Measurements from ENCODE around the gene SPA17. TPM values are rescaled to one million over a fixed set of nuclear protein-coding genes. Genes with fewer than 3 reads are reported as not detected.
A peak's percentile ranks its signal among the peaks of the same experiment; 100 is the strongest.

Gene SPA17
- 1 to 10 TPM in 5 of 6 donors, under 1 TPM in 1; 0.70 to 3.1 (median 1.7) TPM for polyA plus RNA-seq (ENCODE audit: low read depth in 6 of 6)

DNA sequence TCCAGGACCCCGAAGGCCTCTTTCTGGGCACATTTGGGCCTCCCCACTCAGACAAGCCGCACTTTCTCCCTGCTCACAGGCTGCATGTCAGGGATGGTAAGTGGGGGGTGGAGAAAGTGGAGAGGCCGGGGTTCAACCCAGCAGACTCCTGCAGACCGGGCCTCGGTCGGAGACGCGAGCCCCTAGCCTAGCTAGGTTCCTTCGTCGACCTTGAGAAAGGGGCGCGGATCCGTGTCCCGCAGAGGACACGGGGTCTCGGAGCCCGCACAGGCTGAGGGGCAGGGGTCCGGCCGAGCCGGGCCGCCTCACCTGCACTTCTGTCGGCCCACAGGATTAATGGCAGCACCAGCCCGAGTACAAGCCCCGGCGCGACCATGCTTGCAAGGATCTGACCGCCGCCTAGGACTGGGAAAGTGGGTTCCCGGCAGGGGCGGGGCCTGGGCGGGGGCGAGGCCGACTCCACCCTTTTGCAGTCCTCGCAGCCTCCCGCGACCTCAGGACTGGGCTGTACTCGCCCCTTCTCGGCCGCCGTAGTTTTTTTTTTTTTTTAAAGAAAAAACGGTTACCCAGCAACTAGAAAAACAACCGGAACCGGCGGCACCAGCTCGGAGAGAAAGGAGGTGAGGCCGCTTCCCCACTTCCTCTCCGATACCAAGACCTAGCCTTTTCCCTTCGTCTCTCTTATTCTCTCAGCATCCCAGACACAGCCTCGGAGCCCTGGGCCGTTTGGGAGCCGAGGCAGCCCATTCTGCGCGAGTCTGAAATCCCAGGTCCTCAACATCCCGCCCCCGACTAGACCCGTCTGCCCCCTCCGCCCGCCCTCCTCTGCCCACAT, at the start of gene SPA17, which contains the start of gene SIAE:
TSS of gene SPA17 (plus strand) at position 572 of the 835 bp plus-strand sequence. CDS start 1,361 bp downstream, outside the sequence.
TSS of gene SIAE (minus strand) at position 407 of the 835 bp plus-strand sequence. CDS start at position 376, 31 bp downstream.
- Mint-ChIP-seq H3K27ac (peak within 1 kb of the TSS; percentile 97 to 100 (median 100)), H3K4me1 (peaks cover 9 to 24% (median 23%) of the 10 kb centered on the region in 3 donors), H3K9me3 (peaks cover 0 to 1% (median 0%) of the 10 kb centered on the region in 7 donors), H3K27me3 (no peaks in the 10 kb centered on the region), H3K36me3 (no peaks in the 10 kb centered on the region), H3K4me3 (peak within 1 kb of the TSS; percentile 80 to 96 (median 94))
- ATAC-seq (ENCODE audit: low read depth in 2 of 2) (peak; percentile 78 to 81), DNase-seq (peak; percentile 85)

DNA sequence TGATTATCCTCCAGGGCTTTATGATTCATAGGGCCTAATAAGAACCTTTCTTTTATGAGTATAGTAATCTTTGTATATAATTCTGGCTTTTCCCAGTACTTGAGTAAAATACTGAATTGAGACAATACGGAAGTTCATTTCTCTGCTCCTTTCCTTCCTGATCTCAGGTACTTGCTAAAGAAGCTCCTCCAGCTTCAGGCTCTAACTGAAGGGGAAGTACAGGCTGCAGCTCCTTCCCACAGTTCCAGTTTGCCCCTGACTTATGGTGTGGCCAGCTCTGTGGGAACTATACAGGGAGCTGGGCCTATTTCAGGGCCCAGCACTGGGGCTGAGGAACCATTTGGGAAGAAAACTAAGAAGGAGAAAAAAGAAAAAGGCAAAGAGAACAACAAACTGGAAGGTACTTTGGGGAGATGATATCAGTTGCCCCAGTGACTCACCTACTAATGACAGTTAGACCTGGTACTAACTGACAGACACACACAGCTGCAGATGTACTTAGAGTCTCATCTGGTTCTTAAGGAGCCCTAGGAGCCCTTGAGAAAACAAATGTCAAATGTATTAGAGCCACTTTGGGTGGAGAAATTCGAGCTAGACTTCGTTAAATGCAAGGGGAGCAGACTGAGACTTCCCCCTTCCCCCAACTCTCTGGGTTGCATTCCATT, 48.1 kb upstream of the SPA17 start:
- Mint-ChIP-seq H3K9me3 (no peaks in the 10 kb centered on the region), H3K4me3 (peak overlapping the region in 1 of 8 donors; percentile 95), H3K27me3 (peaks cover 0 to 5% (median 0%) of the 10 kb centered on the region in 3 donors), H3K36me3 (peaks cover 13 to 16% of the 10 kb centered on the region in 2 donors), H3K27ac (peak overlapping the region in 1 of 6 donors; percentile 58), H3K4me1 (peaks cover 29 to 34% (median 29%) of the 10 kb centered on the region in 3 donors)
- ATAC-seq (ENCODE audit: low read depth in 2 of 2) (no peak), DNase-seq (no peak)

DNA sequence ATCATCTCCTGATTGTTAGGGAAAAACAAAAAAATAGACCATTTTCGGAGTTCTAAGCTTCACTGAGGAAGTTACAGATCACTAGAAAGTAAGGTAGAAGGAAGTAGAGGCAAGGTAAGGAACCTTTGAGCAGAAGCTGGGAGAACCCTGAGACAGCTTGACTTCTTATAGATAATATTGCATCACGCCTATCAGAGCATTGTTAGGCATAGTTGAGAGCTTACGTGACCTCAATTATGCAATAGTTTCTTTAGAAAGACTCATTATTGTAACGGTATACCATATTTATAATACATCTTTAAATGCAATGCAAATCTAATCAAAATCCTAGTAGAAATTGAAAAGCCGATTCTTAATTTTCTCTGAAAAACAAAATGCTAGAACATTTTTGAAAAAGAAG, 46.2 kb upstream of the SPA17 start:
- Mint-ChIP-seq H3K9me3 (no peaks in the 10 kb centered on the region), H3K27ac (no peak overlapping the region), H3K4me1 (peaks cover 22 to 29% (median 28%) of the 10 kb centered on the region in 3 donors), H3K4me3 (no peak overlapping the region), H3K36me3 (peaks cover 16% of the 10 kb centered on the region in 2 donors), H3K27me3 (no peaks in the 10 kb centered on the region)
- no peak for DNase-seq
- no peak for ATAC-seq (ENCODE audit: low read depth in 2 of 2)

DNA sequence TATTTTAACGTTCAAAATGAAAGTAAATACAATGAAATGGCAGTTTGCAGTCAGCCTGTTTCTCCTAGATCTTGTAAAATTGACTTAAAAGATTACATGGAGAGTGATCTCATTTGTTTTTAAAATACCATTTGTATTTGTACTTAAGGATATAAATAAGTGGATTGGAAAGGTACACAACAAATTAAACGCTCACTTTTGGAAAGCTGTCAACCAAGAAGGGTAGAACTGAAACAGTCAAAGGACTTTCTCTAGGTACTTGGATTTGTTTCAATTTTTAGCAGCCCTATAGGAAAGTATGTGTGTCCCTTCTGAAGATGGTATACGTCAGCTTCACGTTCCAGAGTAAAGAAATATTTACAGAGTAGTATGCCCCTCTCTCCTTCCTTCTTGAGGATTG, 43.7 kb upstream of the SPA17 start:
- Mint-ChIP-seq H3K4me1 (peaks cover 12 to 13% (median 12%) of the 10 kb centered on the region in 3 donors), H3K9me3 (no peaks in the 10 kb centered on the region), H3K27me3 (no peaks in the 10 kb centered on the region), H3K36me3 (peaks cover 24 to 27% of the 10 kb centered on the region in 2 donors), H3K4me3 (no peak overlapping the region), H3K27ac (no peak overlapping the region)
- ATAC-seq (ENCODE audit: low read depth in 2 of 2) (no peak), DNase-seq (no peak)

DNA sequence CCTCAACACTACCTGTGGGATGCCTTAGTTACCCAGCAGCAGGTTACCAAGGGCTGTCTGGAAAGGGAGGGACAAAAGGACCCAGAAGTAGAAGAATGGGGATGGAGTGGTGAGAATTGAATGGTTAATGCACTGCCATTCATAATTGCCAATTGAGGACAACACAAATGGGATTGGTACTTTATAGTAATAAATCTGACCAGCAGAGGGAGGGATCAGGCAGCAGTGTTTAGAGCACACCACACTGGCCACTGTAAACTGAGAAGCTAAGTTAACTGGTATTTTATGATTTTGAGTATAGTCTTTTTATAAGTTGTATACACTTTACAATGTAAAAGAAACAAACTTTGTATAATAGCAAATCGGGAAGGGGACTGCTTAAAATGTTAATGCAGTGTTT, 40.3 kb upstream of the SPA17 start:
- Mint-ChIP-seq H3K36me3 (peaks cover 8 to 32% of the 10 kb centered on the region in 2 donors), H3K4me1 (no peaks in the 10 kb centered on the region), H3K9me3 (no peaks in the 10 kb centered on the region), H3K27ac (peak overlapping the region in 1 of 6 donors; percentile 53), H3K27me3 (no peaks in the 10 kb centered on the region), H3K4me3 (no peak overlapping the region)
- no peak for ATAC-seq (ENCODE audit: low read depth in 2 of 2)
- no peak for DNase-seq

DNA sequence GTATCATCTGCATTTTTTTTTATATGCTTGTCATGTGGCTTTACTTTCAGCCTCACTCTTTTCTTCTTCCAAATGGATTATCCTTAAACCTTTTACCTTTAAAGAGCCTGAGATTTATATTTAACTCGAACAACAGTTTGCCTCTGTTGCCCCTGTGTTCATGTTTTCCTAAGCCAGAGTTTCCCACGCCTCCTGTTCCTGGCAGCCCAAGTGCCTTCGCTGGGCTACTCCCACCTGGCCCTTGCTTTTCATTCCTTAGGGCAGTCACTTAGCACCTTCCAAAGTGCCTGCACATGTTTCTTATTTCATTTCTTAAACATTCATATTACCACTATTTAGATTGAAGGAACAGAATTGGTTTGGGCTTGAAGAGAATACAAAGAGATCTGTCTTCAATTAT, 37.8 kb upstream of the SPA17 start:
- Mint-ChIP-seq H3K4me3 (no peak overlapping the region), H3K36me3 (peaks cover 8 to 28% of the 10 kb centered on the region in 2 donors), H3K4me1 (no peaks in the 10 kb centered on the region), H3K27ac (peak overlapping the region in 2 of 6 donors; percentile 43 to 74), H3K27me3 (no peaks in the 10 kb centered on the region), H3K9me3 (no peaks in the 10 kb centered on the region)
- DNase-seq = no peak
- no peak for ATAC-seq (ENCODE audit: low read depth in 2 of 2)

DNA sequence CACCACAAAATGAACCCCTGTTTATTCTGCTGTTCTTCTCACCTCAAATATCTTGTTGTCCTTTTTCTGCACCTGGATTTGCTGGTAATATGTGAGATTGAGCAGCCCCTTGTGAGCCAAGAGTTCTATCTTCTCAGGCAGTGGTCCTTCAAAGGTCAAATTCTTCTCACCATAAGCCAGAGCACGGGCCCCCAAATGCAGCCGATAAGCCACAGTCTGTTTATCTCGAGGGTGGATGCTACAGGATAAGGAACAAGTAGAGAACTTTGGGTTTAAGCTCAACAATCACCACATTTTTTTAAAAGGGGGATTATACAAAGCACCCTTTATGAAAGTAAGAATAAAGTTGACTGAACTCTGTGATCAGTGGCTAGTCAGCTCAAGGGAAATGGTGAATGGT, 35.2 kb upstream of the SPA17 start:
- DNase-seq = no peak
- no peaks in the 10 kb centered on the region for H3K27me3 Mint-ChIP-seq
- H3K9me3 Mint-ChIP-seq = no peaks in the 10 kb centered on the region
- peaks cover 0 to 3% (median 0%) of the 10 kb centered on the region in 3 donors for H3K4me1 Mint-ChIP-seq
- no peak for ATAC-seq (ENCODE audit: low read depth in 2 of 2)
- H3K36me3 Mint-ChIP-seq = peaks cover under 1 to 15% of the 10 kb centered on the region in 2 donors
- no peak overlapping the region for H3K4me3 Mint-ChIP-seq
- peak overlapping the region in 2 of 6 donors; percentile 44 to 57 for H3K27ac Mint-ChIP-seq

DNA sequence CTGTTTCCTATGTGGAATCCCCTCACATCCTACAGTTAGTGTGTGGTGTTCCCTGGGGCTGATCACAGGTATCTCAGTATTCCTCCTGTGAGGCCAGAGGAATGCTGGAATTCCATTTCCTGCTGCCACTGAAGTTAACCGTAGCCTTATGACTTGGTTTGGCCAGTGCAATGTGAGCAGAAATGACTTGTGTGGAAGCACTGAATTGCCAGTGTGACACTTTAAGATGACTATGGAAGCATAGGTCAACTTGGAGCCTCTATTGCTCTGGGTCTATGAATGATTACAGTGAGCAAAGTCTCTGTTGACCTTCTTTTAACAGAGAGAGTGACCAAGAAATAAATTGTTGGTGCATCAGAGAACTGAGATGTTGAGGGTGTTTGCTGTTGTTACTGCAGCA, 34.5 kb upstream of the SPA17 start:
- Mint-ChIP-seq H3K27ac (no peak overlapping the region), H3K36me3 (peaks cover 0 to 14% of the 10 kb centered on the region in 2 donors), H3K4me1 (peaks cover 0 to 3% (median under 1%) of the 10 kb centered on the region in 3 donors), H3K27me3 (no peaks in the 10 kb centered on the region), H3K9me3 (no peaks in the 10 kb centered on the region), H3K4me3 (no peak overlapping the region)
- DNase-seq = no peak
- no peak for ATAC-seq (ENCODE audit: low read depth in 2 of 2)

DNA sequence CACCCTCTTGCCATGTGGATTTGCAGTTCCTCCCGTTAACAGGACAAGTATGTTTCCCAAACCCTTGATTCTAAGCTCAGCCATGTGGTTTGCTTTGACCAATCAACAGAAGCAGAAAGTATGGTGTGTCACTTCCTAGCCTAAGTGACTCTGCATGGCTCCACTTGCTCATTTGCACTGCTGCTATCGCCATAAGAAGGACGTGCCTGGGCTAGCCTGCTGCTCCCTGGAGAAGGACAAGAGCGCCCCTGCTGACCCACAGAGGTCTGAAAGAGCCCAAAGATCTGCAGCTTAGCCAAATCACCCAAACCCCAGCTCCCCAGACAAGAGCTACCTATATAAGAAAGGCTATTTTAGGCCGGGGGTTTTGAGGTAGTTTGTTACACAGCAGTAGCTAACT, 33.0 kb upstream of the SPA17 start:
- no peak for ATAC-seq (ENCODE audit: low read depth in 2 of 2)
- H3K27ac Mint-ChIP-seq = no peak overlapping the region

DNA sequence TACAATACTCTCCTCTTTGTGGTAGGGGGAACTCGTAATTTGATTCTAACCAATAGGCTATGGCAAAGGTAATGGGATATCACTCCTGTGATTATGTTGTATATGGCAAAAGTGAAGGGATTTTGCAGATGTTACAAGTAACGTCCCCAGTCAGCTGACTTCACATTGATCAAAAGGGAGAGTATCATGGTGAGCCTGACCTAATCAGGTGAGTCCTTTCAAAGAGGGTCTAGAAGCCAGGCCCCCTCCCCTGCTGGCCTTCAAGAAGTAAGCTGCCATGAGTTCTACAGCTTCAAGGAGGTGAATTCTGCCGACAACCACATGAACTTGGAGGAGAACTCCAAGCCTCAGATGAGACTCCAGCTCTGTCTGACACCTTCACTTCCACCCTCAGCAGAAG, 31.1 kb upstream of the SPA17 start:
- Mint-ChIP-seq H3K36me3 (peaks cover 0 to 8% of the 10 kb centered on the region in 2 donors), H3K9me3 (no peaks in the 10 kb centered on the region), H3K27ac (peak overlapping the region in 1 of 6 donors; percentile 49), H3K4me3 (no peak overlapping the region), H3K27me3 (no peaks in the 10 kb centered on the region), H3K4me1 (peaks cover 13 to 19% (median 19%) of the 10 kb centered on the region in 3 donors)
- no peak for ATAC-seq (ENCODE audit: low read depth in 2 of 2)
- DNase-seq = no peak

More for the DNA sequence above, 33.0 kb upstream of the SPA17 start:
- H3K36me3 Mint-ChIP-seq = peaks cover 0 to 14% of the 10 kb centered on the region in 2 donors
- H3K4me3 Mint-ChIP-seq = no peak overlapping the region
- H3K27me3 Mint-ChIP-seq = no peaks in the 10 kb centered on the region
- no peaks in the 10 kb centered on the region for H3K9me3 Mint-ChIP-seq
- no peak for DNase-seq
- H3K4me1 Mint-ChIP-seq = peaks cover 8 to 10% (median 10%) of the 10 kb centered on the region in 3 donors

DNA sequence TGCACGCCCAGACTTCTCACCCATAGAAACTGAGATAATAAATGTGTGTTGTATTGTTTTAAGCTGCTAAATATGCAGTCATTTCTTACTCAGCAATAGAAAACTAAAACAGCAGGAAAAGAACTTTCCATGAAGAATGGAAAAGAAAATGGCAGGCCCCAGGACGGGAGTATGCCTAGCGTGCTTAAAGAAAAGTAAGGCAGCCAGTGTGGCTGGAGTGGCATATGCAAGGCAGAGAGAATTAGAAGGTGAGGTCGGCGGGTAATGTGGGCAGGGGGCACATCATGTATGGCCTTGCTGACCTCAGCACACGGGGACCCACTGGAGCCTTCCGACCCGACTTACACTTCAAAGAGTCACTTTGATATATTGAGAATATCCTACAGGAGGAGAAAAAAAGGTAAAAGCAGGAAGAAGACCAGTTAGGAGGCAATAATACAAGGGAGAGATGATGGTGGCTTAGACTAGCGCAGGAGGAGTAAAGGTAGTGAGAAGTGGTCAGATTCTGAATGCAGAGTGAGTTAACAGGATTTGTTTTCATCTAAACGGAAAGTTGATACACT, 30.6 kb upstream of the SPA17 start:
- Mint-ChIP-seq H3K9me3 (no peaks in the 10 kb centered on the region), H3K36me3 (peaks cover 0 to 4% of the 10 kb centered on the region in 2 donors), H3K4me1 (peaks cover 13 to 19% (median 19%) of the 10 kb centered on the region in 3 donors), H3K4me3 (no peak overlapping the region), H3K27ac (peak overlapping the region in 1 of 6 donors; percentile 61), H3K27me3 (no peaks in the 10 kb centered on the region)
- no peak for ATAC-seq (ENCODE audit: low read depth in 2 of 2)
- DNase-seq = no peak

DNA sequence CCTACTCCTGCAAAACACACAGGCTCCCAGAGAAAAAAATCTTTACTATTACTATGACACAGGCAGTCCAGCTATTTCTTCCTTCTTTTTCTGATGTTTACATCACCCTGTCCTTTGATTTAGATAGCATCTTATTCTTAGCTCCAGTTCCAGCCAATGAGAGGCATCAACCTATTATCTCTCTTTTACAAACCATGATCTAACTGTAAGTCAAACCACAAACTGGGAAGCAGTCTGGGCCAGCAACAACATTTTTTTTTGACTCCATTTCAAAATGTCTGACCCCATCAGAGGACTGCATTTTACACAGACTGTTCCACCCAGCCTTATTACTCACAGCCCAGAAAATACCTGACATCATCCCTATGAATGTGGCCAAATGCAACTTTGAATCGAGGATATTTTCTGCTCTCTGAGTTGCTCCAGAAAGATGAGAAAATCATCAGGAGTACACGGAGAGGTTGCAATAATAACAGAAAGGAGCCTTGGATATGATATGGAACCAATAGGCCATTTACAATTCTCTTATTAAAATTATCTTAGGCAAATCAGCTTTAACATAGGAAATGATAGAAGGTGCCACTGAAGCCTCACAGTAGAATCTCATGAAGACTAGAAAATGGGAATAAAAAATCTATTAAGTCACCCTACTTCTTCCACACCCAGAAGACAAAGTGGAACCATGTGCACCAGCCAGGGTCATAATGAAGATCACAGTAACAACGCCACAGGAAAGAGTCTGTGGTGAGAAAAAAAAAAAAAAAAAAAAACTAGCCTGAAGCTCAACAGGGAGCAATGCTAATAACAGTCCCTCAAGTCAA, 29.9 kb upstream of the SPA17 start:
- no peaks in the 10 kb centered on the region for H3K36me3 Mint-ChIP-seq
- ATAC-seq (ENCODE audit: low read depth in 2 of 2) (no peak), DNase-seq (no peak)
- no peak overlapping the region for H3K4me3 Mint-ChIP-seq
- peaks cover 13 to 19% (median 19%) of the 10 kb centered on the region in 3 donors for H3K4me1 Mint-ChIP-seq
- no peaks in the 10 kb centered on the region for H3K9me3 Mint-ChIP-seq
- H3K27ac Mint-ChIP-seq = peak overlapping the region in 1 of 6 donors; percentile 61
- H3K27me3 Mint-ChIP-seq = no peaks in the 10 kb centered on the region

Data from naive B cell (primary cell).